Fibroblast of skin of scalp (primary cell): ENCODE measurements around the gene PTCD2. TPM values are rescaled to one million over a fixed set of nuclear protein-coding genes. Genes with fewer than 3 reads are reported as not detected.

Experiments
- DNase-seq: peaks from one replicate; pipeline ENCODE4 v3.0.0-alpha.2; 2013
- polyA plus RNA-seq, 2 experiments: library from polyadenylated mRNA; unstranded; fragments of 120-200 nt; gene quantifications; one replicate each; pipeline ENCODE4 v1.2.1, GENCODE V29; 2013; ENCODE audit not compliant: insufficient read length in 2 of 2

PTCD2 gene
- polyA plus RNA-seq (2013, experiment 1 of 2; ENCODE audit: insufficient read length), result 7.7 TPM
- 7.4 TPM for polyA plus RNA-seq (2013, experiment 2 of 2; ENCODE audit: insufficient read length)

GRCh38 chr5:72319976-72320752 lies at the start of gene PTCD2, which contains the start of gene MRPS27:
TSS of gene PTCD2 (plus strand) at chr5:72320373. CDS start at chr5:72320383, 10 bp downstream.
TSS of gene MRPS27 (minus strand) at chr5:72320240. CDS start at chr5:72320221, 19 bp downstream.
- peak; percentile 99 for DNase-seq

DNA sequence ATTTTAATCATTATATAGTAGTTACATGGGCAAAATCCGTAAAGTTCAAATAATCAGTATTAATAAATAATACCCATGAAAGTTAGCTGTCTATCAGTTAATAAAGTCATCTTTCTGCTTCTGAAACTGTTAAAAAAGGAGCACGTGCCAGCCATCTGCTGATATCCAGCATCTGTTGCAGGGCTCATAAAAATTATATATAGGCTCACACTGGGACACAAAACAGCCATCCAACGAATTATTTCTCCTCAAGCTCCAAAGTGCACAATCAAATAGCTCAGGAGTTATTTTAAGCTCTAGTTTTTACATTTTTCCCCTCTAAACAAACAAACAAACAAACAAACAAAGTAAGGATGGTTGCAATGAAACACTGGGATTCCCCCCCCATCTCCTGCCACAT lies 48.5 kb upstream of the PTCD2 start:
- no peak for DNase-seq

- no peak for DNase-seq
Observed at GRCh38 chr5:72272398-72272797, 47.8 kb upstream of the PTCD2 start.

GRCh38 chr5:72273547-72273946 lies 46.6 kb upstream of the PTCD2 start:
- DNase-seq, result no peak

- no peak for DNase-seq
Observed at GRCh38 chr5:72276219-72276752, 43.9 kb upstream of the PTCD2 start.

- DNase-seq, result peak; percentile 79
Observed at GRCh38 chr5:72280581-72281069, 39.5 kb upstream of the PTCD2 start.

GRCh38 chr5:72281430-72281763 lies 38.8 kb upstream of the PTCD2 start:
- DNase-seq, result no peak

DNA sequence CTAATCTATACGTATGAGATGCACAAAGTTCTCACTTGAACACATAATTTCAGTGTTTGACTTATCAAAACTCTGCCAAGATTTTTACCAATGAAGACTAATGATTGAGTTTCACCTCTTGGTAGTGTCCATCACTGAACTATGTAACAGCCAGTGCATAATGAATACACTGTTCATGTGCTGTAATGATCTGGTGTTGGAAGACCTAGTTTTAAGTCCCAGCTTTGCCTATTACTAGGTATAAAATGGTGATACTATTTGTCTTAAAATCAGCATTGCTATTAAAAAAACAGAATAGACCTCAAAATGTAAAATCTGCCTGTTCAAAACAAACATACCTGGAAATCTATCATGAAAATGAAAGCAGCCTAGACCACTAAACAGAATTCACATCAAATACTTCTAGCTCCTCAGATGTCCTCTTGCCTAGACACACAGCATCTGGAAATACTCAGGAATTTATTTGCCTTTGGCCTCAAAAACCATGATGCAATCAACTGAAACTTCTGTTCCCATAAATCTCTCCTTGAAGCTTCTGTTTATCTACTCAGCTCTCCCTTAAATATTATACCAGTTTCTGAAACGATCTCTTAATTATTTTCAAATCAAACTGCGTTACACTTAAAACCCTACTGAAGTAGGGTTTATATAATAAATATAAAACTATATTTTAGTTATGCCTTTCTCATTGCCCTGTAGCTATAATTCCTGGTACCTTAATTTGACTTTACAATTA lies 38.2 kb upstream of the PTCD2 start:
- peak; percentile 96 for DNase-seq

DNA sequence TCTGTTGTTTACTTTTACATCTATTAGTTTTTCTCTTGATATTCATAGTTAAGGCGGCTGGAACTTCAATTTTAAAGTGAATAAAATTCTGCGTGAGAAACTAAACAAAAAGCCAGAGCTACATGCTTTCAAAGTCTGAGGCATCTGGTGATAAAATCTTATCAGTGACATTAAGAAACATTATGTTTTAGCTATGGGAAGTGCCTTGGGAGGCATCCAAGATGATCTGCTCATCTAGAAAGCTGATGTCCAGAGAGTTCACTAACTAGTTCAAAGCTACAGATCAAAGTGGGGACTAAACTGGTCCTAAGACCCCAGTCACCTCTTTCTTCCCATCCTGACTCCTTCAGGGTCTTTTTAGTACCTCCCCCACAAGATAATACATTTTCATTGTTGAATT lies 37.3 kb upstream of the PTCD2 start:
- DNase-seq, result peak; percentile 48

DNA sequence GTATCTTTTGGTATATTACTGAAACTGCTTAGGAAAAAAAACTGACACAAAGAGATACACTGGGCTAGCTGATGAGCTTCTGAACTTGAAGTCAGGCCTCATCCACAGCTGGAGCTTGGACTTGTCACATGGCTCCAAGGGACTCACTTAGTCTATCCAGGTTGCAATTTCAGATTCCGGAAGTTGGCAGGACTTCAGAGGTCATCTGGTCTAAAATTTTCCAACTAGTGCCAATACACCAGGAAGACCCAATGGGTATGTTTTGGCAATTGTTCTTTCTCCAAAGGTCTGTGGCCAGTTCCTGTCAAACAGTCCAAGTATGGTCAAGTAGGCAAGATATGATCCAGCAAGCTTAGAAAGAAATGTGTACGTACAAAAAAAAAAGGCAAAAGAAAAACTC lies 36.8 kb upstream of the PTCD2 start:
- DNase-seq, result no peak

DNA sequence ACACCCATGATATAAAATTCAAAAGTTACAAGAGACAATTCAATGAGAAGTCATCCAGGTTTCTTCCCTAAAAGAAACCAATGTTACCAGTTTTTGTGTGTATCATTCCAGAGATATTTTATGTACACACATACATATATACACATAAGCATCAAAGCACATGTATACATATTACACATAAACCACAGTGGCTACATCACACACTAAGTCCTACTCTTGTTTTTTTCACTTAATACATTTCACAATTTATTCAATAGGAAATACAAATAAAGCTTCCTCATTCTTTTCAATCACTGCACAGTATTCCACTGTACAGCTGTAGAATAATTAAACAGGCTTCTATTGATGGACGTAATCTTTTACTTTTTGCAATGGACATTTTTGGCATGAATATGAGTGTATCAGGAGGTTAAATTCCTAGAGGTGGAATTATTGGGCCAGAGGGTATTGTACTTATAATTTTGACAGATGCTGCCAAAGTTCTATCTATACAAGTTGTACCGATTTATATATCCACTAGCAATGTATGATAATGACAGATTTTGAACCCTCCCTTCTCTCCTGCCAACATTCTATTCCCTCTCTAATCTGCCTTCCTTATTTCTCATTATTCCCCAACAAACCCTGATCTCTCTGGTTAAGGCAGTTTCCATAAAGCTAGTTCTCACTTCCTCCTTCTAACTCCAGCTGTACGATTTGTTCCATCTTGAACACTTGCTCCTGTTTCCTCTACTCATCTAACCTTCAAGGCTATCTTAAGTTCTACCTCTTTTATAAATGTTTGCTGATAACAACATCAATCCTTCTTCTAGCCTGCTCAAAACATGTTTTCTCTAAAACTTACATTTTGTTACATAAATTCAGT lies 35.4 kb upstream of the PTCD2 start:
- no peak for DNase-seq

- no peak for DNase-seq
Observed at GRCh38 chr5:72285424-72285821, 34.8 kb upstream of the PTCD2 start.

- no peak for DNase-seq
Observed at GRCh38 chr5:72286798-72287197, 33.4 kb upstream of the PTCD2 start.

- DNase-seq, result no peak
Observed at GRCh38 chr5:72288924-72289323, 31.2 kb upstream of the PTCD2 start.

DNA sequence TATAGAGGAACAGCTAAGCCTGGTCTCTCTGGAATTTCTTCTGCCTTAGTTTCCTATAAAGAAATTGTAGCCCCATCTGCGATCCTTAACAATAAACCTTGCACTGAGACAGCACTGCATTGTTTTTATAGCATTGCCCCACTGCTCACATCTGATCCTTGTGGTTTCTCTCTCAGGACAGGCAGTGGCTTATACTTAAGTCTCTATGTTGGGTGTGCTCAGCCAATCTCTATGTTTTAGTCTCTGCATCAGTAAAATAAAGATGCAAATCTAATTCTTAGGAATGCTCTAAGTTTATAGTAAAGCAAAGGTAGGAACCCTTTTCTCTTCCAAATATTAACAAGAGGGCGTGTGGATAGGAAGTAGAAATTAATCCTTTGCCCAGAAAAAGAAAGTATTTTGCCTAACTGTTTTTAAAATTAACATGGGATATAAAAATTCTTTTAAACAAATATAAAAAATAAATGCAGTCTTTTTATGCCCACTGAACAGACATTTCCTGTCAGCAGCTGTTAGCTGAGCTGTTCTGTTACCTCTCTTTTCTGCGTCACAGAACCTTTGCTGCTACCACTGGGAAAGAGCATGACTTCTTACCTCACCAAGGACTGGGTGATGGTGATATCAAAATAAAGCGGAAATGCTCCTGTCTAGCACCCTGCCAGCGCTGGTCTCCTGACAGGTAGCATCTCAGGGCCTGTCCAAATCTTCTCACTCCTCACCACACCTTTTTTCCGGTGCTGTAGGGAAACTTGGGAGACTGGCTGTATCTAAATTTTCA lies 29.6 kb upstream of the PTCD2 start:
- DNase-seq, result no peak

- DNase-seq, result no peak
Observed at GRCh38 chr5:72291601-72292000, 28.6 kb upstream of the PTCD2 start.

GRCh38 chr5:72292411-72292810 lies 27.8 kb upstream of the PTCD2 start:
- no peak for DNase-seq

- no peak for DNase-seq
Observed at GRCh38 chr5:72293495-72294055, 26.6 kb upstream of the PTCD2 start.

DNA sequence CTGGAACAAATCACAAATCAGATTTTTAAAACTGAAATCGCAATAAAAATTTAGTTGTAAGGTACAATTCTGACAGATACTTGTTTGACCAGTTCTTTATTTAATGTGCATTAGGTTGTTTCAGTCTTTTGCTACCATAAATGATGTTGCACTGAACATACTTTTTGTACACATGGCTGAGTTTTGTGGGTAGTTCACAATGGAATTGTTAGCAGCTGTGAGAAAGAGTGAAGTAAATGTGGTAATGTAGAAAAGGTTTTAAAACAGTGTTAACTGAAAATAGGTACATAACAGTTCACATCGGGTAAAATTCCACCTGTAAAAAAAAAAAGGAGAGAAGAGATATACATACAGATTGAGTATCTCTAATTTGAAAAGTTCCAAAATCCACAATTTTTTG lies 25.7 kb upstream of the PTCD2 start:
- DNase-seq, result no peak

GRCh38 chr5:72295539-72295938 lies 24.6 kb upstream of the PTCD2 start:
- no peak for DNase-seq

- DNase-seq, result no peak
Observed at GRCh38 chr5:72296256-72296655, 23.9 kb upstream of the PTCD2 start.
